ENCODE results near the gene RFTN1.

- TF ChIP-seq CTCF (IDR thresholded peaks at IDR 0.05) (no peak), POLR2A (IDR thresholded peaks at IDR 0.05) (no peak)
These were observed 70.8 kb downstream of the RFTN1 start for GRCh38 chr3:16442730-16443129.

Data from uterus (tissue), 2 donors.